ENCODE results near the gene DDIT4. TPM values are rescaled to one million over a fixed set of nuclear protein-coding genes. Genes with fewer than 3 reads are reported as not detected.
A peak's percentile ranks its signal among the peaks of the same experiment; 100 is the strongest.

DDIT4 gene
- total and polyA plus RNA-seq, 9 of the 15 experiments (the other 6 are each of a cell fraction or from before 2014, with no cell fraction given), result 8.2 to 675 (median 159) TPM

DNA sequence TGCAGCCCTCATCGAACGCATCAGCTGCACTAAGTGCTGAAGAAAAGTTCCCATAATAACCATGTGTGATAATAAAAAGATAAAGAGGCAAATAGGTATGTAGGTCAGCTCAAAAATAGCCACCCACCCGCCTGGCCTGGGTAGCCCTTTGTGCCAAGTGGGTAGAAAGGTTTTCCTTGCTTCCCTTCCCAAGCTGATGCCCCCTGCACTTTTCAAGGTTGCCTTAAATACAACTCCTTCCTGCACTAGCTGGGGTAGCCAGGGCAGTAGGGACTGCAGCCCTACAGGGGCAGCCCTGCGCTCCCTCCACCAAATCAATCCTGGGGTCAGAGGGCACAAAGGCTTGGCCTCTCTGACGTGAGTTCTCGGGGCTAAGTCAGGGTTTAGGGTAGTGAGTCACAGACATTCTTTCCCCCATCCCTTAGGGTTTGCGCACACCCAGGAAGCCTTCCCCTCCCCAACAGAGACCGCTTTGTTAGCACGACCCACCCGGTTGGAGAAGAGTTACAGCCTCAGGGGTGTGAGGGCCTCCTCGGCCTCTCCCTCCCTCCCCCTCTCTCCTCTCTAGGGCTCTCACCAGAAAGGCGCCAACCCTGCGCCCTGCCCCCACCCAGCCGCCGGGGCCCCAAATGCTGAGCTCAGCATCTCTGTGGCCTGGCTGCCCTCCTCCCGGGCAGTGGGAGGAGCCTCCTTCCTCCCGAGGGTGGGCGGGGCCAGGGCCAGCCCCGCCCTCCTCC is 13.3 kb upstream of the DDIT4 start (continued):
- TF ChIP-seq, protein P1, sequence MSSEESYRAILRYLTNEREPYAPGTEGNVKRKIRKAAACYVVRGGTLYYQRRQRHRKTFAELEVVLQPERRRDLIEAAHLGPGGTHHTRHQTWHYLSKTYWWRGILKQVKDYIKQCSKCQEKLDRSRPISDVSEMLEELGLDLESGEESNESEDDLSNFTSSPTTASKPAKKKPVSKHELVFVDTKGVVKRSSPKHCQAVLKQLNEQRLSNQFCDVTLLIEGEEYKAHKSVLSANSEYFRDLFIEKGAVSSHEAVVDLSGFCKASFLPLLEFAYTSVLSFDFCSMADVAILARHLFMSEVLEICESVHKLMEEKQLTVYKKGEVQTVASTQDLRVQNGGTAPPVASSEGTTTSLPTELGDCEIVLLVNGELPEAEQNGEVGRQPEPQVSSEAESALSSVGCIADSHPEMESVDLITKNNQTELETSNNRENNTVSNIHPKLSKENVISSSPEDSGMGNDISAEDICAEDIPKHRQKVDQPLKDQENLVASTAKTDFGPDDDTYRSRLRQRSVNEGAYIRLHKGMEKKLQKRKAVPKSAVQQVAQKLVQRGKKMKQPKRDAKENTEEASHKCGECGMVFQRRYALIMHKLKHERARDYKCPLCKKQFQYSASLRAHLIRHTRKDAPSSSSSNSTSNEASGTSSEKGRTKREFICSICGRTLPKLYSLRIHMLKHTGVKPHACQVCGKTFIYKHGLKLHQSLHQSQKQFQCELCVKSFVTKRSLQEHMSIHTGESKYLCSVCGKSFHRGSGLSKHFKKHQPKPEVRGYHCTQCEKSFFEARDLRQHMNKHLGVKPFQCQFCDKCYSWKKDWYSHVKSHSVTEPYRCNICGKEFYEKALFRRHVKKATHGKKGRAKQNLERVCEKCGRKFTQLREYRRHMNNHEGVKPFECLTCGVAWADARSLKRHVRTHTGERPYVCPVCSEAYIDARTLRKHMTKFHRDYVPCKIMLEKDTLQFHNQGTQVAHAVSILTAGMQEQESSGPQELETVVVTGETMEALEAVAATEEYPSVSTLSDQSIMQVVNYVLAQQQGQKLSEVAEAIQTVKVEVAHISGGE (CRISPR knock-in tag; IDR thresholded peaks at IDR 0.05), result peak in 1 of 3 experiments; percentile 87; a peak in 2 of 6 replicates
- TF ChIP-seq TEAD1 (CRISPR knock-in tag; IDR thresholded peaks at IDR 0.05) (peak in 1 of 2 experiments; percentile 84; a peak in 3 of 4 replicates), OTX1 (CRISPR knock-in tag; IDR thresholded peaks at IDR 0.05) (peak; percentile 79; the same call in 1 of the 2 replicates), ZNF785 (CRISPR knock-in tag; IDR thresholded peaks at IDR 0.05) (no peak), ELF2 (CRISPR knock-in tag; IDR thresholded peaks at IDR 0.05) (peak; percentile 56; the same call in 1 of the 2 replicates), ZNF197 (CRISPR knock-in tag; IDR thresholded peaks at IDR 0.05; ENCODE audit: low read depth) (peak; percentile 92), PURB (CRISPR knock-in tag; IDR thresholded peaks at IDR 0.05; ENCODE audit: low read depth) (no peak), TAF7 (tag; IDR thresholded peaks at IDR 0.05) (peak; percentile 49; the same call in 1 of the 2 replicates), HBP1 (CRISPR knock-in tag; IDR thresholded peaks at IDR 0.05) (peak; percentile 72; the same call in 1 of the 2 replicates), HDAC2 (IDR thresholded peaks at IDR 0.05) (peak; percentile 83; the same call in 1 of the 2 replicates)
- TF ChIP-seq, protein P2, sequence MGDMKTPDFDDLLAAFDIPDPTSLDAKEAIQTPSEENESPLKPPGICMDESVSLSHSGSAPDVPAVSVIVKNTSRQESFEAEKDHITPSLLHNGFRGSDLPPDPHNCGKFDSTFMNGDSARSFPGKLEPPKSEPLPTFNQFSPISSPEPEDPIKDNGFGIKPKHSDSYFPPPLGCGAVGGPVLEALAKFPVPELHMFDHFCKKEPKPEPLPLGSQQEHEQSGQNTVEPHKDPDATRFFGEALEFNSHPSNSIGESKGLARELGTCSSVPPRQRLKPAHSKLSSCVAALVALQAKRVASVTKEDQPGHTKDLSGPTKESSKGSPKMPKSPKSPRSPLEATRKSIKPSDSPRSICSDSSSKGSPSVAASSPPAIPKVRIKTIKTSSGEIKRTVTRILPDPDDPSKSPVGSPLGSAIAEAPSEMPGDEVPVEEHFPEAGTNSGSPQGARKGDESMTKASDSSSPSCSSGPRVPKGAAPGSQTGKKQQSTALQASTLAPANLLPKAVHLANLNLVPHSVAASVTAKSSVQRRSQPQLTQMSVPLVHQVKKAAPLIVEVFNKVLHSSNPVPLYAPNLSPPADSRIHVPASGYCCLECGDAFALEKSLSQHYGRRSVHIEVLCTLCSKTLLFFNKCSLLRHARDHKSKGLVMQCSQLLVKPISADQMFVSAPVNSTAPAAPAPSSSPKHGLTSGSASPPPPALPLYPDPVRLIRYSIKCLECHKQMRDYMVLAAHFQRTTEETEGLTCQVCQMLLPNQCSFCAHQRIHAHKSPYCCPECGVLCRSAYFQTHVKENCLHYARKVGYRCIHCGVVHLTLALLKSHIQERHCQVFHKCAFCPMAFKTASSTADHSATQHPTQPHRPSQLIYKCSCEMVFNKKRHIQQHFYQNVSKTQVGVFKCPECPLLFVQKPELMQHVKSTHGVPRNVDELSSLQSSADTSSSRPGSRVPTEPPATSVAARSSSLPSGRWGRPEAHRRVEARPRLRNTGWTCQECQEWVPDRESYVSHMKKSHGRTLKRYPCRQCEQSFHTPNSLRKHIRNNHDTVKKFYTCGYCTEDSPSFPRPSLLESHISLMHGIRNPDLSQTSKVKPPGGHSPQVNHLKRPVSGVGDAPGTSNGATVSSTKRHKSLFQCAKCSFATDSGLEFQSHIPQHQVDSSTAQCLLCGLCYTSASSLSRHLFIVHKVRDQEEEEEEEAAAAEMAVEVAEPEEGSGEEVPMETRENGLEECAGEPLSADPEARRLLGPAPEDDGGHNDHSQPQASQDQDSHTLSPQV (IDR thresholded peaks at IDR 0.05), result peak; percentile 97
- TF ChIP-seq, protein P3, sequence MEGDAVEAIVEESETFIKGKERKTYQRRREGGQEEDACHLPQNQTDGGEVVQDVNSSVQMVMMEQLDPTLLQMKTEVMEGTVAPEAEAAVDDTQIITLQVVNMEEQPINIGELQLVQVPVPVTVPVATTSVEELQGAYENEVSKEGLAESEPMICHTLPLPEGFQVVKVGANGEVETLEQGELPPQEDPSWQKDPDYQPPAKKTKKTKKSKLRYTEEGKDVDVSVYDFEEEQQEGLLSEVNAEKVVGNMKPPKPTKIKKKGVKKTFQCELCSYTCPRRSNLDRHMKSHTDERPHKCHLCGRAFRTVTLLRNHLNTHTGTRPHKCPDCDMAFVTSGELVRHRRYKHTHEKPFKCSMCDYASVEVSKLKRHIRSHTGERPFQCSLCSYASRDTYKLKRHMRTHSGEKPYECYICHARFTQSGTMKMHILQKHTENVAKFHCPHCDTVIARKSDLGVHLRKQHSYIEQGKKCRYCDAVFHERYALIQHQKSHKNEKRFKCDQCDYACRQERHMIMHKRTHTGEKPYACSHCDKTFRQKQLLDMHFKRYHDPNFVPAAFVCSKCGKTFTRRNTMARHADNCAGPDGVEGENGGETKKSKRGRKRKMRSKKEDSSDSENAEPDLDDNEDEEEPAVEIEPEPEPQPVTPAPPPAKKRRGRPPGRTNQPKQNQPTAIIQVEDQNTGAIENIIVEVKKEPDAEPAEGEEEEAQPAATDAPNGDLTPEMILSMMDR (IDR thresholded peaks at IDR 0.05 in 2 of 3, conservative IDR thresholded peaks at IDR 0.05 in 1 of 3; ENCODE audit: insufficient read depth in 2 of 3, low read depth in 1 of 3, low read length in 3 of 3), result no peak
